HG03565 (cell line): Measurements from ENCODE around the gene HESX1.

Source experiments
- ATAC-seq: cut with Tn5 transposase; IDR thresholded peaks from one replicate; pipeline ENCODE4 v1.9.1; 2021; ENCODE audit warnings: mild to moderate bottlenecking, moderate library complexity; ENCODE audit not compliant: unreplicated experiment

HESX1 gene

GRCh38 chr3:57169108-57169507, 30.7 kb downstream of the HESX1 start:
- no peak for ATAC-seq

GRCh38 chr3:57168151-57168550, 31.6 kb downstream of the HESX1 start:
- no peak for ATAC-seq

- no peak for ATAC-seq
Observed at GRCh38 chr3:57166660-57167059, 33.1 kb downstream of the HESX1 start.

DNA sequence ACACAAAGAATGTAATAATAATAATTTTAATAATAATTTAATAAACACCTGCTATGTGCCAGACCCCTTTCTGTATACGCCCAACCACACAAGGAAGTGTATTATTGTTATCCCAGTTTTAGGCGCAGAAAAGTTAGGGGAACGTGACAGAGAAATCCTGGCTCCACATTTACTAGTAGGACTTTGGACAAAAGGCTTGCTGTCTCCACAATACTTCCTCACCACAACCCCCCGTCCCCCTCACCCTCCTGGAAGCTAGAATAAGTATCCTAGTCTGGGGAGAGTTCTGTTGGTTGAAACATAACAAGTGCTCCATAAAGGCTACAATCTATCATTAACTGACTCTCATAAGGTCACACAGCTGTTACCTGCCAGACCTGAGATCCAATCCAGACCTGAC, 34.1 kb downstream of the HESX1 start:
- no peak for ATAC-seq

- ATAC-seq = no peak
Observed at GRCh38 chr3:57164657-57165573, 34.9 kb downstream of the HESX1 start, which contains the start of gene IL17RD. Gene IL17RD, minus strand, starts transcription at chr3:57165353. Its CDS starts 67 bp downstream, at chr3:57165286.

GRCh38 chr3:57164217-57164656, 35.5 kb downstream of the HESX1 start:
- ATAC-seq = no peak

DNA sequence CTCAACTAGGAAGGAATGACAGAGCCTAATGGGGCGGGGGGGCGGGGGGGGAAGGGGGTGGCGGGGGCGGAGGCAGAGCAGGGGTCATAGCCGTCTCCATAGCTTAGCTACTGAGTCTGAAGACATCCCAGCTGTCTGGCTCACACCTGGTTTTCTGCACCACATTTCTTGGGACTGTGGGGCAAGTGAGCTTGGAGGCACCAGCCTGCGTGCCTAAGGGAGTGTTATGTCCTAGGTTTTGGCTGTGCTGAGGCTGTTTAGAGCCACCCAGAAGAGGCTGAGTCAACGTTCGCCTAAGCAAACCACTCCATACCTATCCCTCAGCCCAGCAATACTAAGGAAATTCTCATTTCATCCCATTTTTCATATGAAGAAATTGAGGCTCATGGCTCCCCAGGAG, 36.0 kb downstream of the HESX1 start:
- ATAC-seq = no peak

- ATAC-seq = no peak
Observed at GRCh38 chr3:57161915-57162314, 37.9 kb downstream of the HESX1 start.

DNA sequence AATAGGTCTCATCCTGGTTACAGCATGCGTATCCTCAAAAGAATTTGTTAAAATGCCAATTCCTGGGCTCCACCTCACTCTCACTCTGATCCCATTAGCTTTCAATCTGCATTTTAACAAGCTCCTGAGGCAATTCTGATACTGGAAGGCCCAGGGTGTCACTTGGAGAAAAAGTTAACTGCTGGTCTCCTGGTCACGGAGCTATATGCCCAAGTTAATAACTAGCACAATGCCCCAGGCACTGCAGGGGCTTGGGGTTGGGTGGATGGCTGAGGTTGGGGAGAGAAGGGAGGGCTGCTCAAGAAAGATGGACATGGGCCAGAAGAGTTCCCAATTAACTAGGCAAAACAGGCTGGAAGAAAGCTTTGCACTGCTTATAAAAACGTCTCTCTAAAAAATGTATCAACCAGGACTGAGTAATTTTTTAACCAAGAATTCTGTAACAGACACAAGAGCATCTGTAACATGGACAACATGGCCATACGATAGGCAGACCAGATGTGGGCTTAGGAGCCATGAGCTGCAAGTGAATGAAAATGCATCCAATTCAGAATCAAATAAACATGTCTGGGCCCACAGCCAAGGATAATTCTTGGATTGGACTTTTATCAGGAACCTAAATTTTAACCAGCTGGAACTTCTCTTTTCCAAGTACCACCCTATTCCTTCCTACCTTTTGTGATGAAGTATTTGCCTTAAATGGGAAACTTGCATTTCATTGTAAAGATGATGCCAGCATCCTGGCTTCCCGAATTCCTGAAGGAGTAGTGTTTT, 38.8 kb downstream of the HESX1 start:
- no peak for ATAC-seq

- ATAC-seq = no peak
Observed at GRCh38 chr3:57160076-57160764, 39.6 kb downstream of the HESX1 start.

GRCh38 chr3:57158813-57159738, 40.7 kb downstream of the HESX1 start:
- no peak for ATAC-seq

DNA sequence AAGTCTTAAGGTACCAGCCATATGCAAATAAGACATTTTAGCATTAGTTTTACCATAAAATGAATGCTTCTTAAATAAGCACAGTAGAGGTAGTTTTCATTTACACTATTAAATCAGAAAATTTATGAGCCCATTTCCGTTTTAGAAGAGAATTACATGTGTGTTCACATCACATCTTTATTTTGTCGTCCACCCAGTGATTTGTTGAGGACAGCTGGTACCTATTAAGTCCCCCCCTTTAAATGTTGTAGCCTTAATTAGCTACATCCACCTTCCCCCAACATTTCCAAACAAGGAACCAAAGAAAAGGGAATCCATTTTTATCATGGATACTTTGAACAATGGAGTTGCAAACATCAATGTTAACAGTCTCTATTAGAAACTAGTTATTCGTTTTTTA, 41.5 kb downstream of the HESX1 start:
- ATAC-seq = no peak

DNA sequence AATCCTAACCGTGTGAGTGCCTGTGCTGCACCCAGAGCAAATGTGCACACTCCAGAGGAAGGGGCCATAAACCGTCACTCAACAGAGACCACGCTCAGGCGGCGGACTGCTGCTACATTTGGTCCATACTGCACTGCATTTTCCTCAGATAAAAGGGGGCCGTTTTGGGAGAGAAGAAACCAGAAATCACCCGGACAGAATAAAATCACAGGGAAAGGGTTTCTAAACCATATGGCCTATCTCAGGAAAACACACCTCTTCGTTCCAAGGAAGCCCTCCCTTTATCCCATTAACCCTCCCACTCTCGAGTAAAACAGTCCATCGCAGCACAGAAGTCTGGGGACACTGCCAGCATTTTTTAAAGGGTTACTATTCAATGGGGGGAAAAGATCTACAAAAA, 42.2 kb downstream of the HESX1 start:
- ATAC-seq = no peak

- no peak for ATAC-seq
Observed at GRCh38 chr3:57155310-57155643, 44.5 kb downstream of the HESX1 start.

DNA sequence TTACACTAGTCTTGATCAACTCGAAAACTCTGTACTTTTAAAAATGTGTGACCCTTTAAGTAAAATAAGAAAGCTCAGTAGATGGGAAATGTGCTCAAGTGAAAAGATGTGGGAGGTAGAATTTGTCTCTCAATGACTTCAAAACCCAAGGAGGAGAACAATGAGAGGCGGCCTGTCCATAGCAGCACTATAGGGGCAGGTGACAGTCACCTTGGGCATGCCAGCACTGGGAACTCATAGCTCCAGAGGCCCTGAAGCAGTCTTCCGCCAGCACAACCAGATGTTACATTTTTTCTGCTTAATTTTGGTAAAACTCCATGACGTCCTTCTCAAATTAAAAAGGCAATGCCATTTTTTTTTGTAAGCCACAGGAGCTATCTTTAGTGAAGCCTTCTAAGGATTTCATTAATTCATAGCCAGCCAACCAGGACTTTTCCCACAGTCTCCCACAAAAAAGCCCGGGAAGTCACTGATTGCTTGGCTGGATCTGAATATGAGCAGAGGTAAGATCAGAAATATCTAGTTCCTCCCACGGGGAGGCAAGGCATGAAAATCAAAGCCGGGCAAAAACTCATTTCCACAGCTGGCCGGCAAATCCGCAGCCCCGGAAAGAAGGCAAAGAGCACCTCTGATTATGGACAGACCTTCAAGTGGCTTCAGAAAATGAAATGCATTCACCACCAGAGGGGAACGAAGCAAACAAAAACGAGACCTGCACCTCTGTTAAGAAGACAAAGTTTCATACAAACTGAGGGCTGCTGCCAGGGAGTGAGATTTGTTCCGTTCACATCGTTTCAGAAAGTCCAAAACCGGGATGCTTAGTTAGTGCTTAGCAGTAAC, 45.1 kb downstream of the HESX1 start:
- no peak for ATAC-seq

DNA sequence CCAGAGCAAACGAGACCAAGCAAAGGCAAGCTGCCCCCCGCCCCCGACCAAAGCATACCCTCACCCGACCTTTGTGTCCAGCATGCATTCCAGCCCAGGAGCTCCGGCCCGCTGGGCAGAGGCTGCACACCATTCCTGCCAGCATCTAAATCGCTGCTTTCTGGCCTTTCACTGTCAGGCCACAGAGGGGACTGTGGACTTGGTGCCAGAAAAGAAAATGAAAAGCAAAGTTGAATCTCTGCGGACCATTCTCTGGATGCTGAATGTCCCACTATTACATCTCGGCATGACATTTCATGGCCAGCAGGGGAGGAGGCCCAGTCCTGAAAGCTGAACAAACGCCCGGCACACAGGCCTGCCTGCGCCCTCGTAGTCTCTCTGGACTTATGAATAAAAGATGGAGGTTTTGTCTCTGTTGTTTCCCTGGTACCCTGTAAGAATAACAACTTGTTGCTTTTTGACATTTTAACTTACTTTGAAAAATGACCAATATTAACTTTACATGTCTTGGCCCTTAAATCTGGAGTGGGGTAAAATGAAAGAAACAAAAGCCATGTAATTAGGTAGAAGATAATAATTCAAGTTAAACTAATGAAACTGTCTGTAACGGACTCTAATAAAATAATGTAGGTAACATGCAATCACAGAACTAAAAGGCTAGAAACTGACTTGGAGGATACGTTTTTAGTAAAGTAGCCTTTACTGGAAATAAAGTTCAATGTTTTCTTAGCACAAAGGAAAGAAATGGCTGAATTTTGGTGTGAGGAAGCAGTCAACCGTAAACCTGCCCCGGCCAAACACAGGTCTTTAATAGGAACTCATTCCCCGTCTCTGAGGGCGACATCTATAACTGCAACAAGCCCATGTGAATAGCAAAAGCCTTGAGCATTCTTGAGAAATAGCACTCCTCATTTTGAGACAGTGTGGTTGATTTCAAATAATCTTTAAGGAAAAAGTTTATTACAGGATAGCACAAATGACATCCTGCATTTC, 47.3 kb downstream of the HESX1 start:
- ATAC-seq = no peak

- no peak for ATAC-seq
Observed at GRCh38 chr3:57151749-57152148, 48.0 kb downstream of the HESX1 start.

DNA sequence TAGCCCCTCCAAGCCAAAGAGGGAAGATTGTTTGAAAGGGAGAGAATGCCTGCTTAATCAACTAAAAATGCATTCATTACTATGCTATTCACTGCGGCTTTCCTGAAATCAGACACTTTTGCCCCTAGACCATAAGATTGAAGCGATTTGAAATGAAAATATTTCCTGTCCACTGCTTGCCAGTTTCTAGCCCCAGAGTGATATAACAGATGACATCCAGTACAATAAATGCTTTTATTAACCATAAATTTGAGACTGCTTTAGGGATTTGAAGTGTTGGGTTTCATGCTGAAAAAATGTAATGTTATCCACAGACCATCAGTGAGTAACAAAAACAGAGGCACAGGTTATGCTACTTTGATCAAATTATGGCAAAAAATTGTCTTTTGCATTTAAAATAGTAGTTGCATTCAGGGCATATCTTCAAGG, 48.7 kb downstream of the HESX1 start:
- ATAC-seq = no peak
